Measurements from ENCODE around the gene KIF13A.
"Not testable (repeated sequence)": the region's sequence is repeated elsewhere in the genome, so short reads cannot be mapped to it uniquely, and the experiment has no call there.

KIF13A gene

DNA sequence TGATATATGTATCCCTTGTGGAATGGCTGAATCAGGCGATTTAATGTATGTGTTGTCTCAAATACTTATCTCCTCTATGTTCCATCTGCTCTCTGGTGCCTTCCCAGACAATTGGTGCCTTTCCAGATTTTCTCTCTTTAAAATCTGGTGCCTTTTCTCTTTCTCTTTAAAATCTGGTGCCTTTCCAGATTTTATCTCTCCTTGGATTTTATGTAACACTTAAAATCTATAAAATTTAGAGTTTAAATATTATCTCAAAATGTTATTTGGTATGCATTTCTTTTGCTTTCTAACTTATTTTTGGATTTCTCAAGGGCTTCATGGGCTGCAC, 116.3 kb downstream of the KIF13A start:
- DNase-seq (ENCODE audit: low read depth), result no peak

- DNase-seq (ENCODE audit: low read depth), result no peak
These were observed 116.9 kb downstream of the KIF13A start for GRCh38 chr6:17870300-17871188.

- no peak for DNase-seq (ENCODE audit: low read depth)
These were observed 117.7 kb downstream of the KIF13A start for GRCh38 chr6:17869753-17870050.

- DNase-seq (ENCODE audit: low read depth), result no peak
These were observed 118.3 kb downstream of the KIF13A start for GRCh38 chr6:17869010-17869752.

DNA sequence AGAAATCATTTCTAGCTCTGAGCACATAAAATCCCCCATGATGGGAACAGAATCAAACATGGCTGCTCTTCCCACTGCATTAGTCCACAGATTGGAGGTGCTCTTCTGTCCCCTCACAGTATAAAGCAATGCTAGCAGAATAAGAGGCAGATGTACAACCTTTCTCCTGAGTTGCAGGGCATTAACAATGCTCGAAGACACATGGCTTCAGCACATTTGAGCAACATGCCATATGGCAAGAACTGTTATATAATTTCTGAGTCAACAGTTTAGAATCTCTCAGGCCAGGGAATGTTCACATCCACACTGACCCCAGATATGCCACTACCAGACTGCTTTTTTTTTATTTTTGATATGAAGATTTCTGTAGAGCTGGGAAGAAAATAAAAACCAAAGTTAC, 119.6 kb downstream of the KIF13A start:
- no peak for DNase-seq (ENCODE audit: low read depth)

- DNase-seq (ENCODE audit: low read depth), result no peak
These were observed 120.5 kb downstream of the KIF13A start for GRCh38 chr6:17866876-17867444.

- no peak for DNase-seq (ENCODE audit: low read depth)
These were observed 121.4 kb downstream of the KIF13A start for GRCh38 chr6:17865798-17866725.

- no peak for DNase-seq (ENCODE audit: low read depth)
These were observed 122.2 kb downstream of the KIF13A start for GRCh38 chr6:17865243-17865642.

GRCh38 chr6:17863901-17864754, 123.3 kb downstream of the KIF13A start:
- DNase-seq (ENCODE audit: low read depth), result no peak

DNA sequence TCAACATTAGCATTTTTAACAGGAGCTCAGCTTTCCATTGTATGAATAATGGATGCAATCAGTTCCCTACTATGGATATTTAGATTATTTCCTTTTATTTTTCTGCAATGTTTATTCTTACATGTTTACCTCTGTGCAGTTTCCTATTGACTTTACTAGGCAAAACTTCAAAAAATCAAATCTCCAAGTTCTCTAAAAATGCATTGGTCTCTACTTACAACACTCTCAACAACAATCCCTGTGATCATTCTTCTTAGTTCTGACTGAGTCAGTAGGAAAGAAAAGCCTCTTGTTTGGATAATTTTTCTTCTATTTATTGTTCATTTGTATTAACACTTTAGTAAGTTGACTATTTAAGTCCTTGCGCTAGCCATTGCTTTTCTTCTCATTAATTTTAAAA, 126.1 kb downstream of the KIF13A start:
- no peak for DNase-seq (ENCODE audit: low read depth)

DNA sequence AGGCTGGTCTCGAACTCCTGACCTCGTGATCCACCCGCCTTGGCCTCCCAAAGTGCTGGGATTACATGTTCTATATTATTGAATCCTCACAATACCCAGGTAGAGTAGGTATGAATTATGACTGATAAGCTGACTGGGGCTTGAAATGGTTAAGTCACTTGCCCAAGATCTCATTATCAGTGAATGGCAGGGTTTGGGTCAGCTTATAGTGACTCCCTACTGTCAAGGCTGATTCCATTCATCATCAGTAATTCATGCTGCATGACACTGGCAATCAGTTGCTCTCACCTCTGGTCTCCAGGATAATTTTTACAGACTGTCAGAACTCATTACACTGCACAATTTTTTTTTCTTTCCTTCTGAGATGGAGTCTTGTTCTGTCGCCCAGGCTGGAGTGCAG, 127.6 kb downstream of the KIF13A start:
- DNase-seq (ENCODE audit: low read depth), result no peak

- DNase-seq (ENCODE audit: low read depth), result no peak
These were observed 128.9 kb downstream of the KIF13A start for GRCh38 chr6:17858584-17858983.

DNA sequence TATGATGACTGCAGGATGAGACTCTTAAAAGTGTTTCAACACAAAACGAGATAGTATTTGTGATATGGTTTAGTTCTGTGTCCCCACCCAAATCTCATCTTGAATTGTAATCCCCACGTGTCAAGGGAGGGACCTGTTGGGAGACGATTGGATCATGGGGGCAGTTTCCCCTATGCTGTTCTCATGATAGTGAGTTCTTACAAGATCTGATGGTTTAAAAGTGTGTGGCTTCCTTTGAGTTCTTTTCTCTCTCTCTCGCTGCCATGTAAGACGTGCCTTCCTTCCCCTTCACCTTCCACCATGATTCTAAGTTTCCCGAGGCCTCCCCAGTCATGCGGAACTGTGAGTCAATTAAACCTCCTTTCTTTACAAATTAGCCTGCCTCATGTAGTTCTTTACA, 130.2 kb downstream of the KIF13A start:
- not testable (repeated sequence) for DNase-seq (ENCODE audit: low read depth)

- no peak for DNase-seq (ENCODE audit: low read depth)
These were observed 131.1 kb downstream of the KIF13A start for GRCh38 chr6:17856306-17856705.

DNA sequence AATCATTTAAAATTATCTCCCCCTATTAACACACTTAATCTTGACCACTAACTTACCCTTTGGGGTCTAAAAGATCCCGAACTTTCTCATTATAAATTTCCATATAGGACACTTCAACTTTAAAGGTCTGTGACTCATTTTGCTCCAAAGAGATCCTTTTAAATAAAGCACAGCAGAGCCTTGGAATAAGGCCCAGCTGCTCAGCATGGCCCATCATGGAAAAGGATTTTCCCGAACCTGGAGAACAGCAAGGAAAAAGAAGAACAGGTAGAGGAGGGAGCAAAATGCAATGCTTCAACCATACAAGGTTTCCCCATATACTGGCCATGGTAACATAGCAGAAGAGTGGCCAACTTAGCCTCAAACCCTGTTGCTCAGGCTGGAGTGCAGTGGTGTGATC, 132.1 kb downstream of the KIF13A start:
- DNase-seq (ENCODE audit: low read depth), result no peak

GRCh38 chr6:17853533-17853932, 133.9 kb downstream of the KIF13A start:
- DNase-seq (ENCODE audit: low read depth), result no peak

GRCh38 chr6:17851720-17852161, 135.7 kb downstream of the KIF13A start:
- no peak for DNase-seq (ENCODE audit: low read depth)

DNA sequence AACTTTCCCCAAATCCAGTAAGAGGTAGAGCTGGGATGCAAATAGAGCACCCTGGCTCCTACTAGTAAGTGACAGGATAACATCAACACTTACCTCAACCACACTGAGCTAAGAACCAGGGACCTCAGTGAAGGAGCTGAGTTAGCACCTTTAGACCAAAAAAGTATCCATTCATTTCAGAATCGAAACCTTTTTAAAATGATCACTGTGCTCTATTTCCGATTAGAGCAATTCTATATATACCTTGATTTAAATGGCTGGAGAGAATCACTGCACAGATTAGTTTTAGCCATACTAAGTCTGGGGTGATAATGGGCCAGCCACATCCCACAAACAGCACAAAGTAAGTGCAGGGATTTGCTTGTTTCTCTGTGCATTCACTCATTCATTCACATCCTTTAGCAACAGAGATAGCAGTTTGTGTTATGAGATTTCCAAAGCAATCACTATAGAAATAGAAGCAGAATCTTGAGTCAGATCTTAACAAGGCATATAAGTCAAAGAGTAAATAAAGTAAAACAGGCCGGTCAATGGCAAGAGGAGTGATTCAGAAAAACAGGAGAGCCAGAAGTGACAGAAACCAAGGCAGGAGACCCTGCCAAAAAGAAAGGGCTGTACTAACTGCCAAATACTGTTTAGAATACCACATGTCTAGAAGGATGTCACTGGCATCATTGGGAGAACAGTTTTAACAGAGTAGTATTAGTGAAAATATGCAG, 136.3 kb downstream of the KIF13A start:
- no peak for DNase-seq (ENCODE audit: low read depth)

- DNase-seq (ENCODE audit: low read depth), result no peak
These were observed 137.2 kb downstream of the KIF13A start for GRCh38 chr6:17850281-17850680.

DNA sequence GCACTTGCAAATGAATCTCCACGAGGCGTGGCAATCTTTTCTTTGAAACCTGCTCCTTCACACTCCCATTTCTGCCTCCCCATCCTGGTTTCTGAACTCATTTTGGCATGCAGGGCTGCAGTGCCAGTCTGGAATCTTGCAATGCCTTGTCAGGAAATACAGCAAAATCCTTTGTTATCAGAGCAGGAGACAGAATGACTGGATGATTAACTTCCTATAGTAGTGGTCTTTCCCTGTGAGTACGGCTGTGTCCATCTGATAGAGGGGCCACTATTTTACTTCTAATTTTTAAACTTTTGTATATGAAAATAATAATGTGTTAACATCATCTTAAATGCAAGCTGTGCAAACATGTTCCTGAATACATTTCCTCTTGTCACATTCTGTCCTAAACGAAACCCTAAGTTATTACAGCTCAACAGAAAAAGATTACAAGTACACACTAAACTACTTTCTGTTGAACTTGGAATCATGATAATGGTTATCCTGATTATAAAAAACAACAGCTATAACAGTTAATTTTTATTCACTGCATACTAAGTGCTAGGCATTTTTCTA, 140.2 kb downstream of the KIF13A start:
- DNase-seq (ENCODE audit: low read depth), result no peak

Measured in T-helper 22 cell (primary cell).